ENCODE results near the gene ASIC4. TPM values are rescaled to one million over a fixed set of nuclear protein-coding genes. Genes with fewer than 3 reads are reported as not detected.
A peak's percentile ranks its signal among the peaks of the same experiment; 100 is the strongest.

ASIC4 gene
- total and polyA plus RNA-seq, 2 of the 13 experiments (the other 11 are each of a cell fraction or from before 2014, with no cell fraction given), result 0.03 TPM; not detected in 1

GRCh38 chr2:219570924-219571310 lies 56.6 kb downstream of the ASIC4 start:
- Histone ChIP-seq H3K27me3 (ENCODE audit: control insufficient read depth in 1 of 2, insufficient read depth in 2 of 2, low read length in 2 of 2) (no peaks in the 10 kb centered on the region), H3K79me2 (ENCODE audit: insufficient read depth, low read length) (peaks cover 21% of the 10 kb centered on the region), H3K27ac (ENCODE audit: extremely low read length, insufficient read depth, low read length) (peak overlapping the region; percentile 94), H3K4me2 (ENCODE audit: low read depth, low read length) (peak overlapping the region; percentile 88), H3K9ac (ENCODE audit: insufficient read depth, low read depth, low read length) (peak overlapping the region; percentile 88), H4K20me1 (ENCODE audit: insufficient read depth, low read length) (no peaks in the 10 kb centered on the region), H3K4me1 (ENCODE audit: insufficient read depth, low read length) (peaks cover 64% of the 10 kb centered on the region), H2AFZ (ENCODE audit: low read length) (no peak overlapping the region), H3K9me3 (ENCODE audit: low read length) (no peaks in the 10 kb centered on the region), H3K4me3 (replicated peaks in 1 of 3; ENCODE audit: insufficient read depth in 1 of 3, low read depth in 2 of 3, low read length in 3 of 3) (peak overlapping the region; percentile 90 to 95 (median 94)), H3K36me3 (replicated peaks in 1 of 2; ENCODE audit: control insufficient read depth in 1 of 2, insufficient read depth in 2 of 2, low read length in 2 of 2) (peaks cover 2 to 25% of the 10 kb centered on the region in 2 experiments)
- in situ Hi-C loops (cut with HindIII; ENCODE audit: extremely low pct_ligation_motif_present, low pct_unique_long_range_greater_than_20kb), result no loop called here
- BruUV-seq (replicated peaks), result no TSS peak
- DNase-seq (ENCODE audit: low spot score), result no peak
- intact Hi-C loops (cut with micrococcal nuclease; ENCODE audit: unreplicated experiment), result no loop called here
- ChIA-PET POLR2A (interaction anchor here (0.8 to 3.2 kb wide), 19 partner anchors 8 to 363 kb away, joined by 3 to 150 read pairs (median 4); partner anchors contain the start of genes CHPF, DNPEP, GMPPA and STK11IP), CTCF (ENCODE audit: low intra/inter-chr PET ratio, low total read pairs) (interaction anchor here (2.9 kb wide), 1 partner anchor 72 kb away, joined by 13 read pairs; no protein-coding TSS in a partner anchor)
- no peak for FAIRE-seq
- WGBS (ENCODE audit: low lambda C conversion rate), result 0% methylated on average over 20 of the region's 55 CpGs
- ATAC-seq, result peak; percentile 6
- TF ChIP-seq PHB2 (IDR thresholded peaks at IDR 0.05; ENCODE audit: partially characterized antibody), result no peak
- no peak for TF ChIP-seq LBX2 (CRISPR knock-in tag; IDR thresholded peaks at IDR 0.05; ENCODE audit: borderline replicate concordance)
- peak; percentile 9 for TF ChIP-seq YY1 (IDR thresholded peaks at IDR 0.05; ENCODE audit: insufficient read depth, insufficient replicate concordance, low read depth, low read length)
- no peak; the same call in 1 of the 2 replicates for TF ChIP-seq ZNF574 (CRISPR knock-in tag; IDR thresholded peaks at IDR 0.05)
- no peak for TF ChIP-seq ZNF570 (CRISPR knock-in tag; IDR thresholded peaks at IDR 0.05; ENCODE audit: borderline replicate concordance)
- no peak for TF ChIP-seq ZBTB42 (CRISPR knock-in tag; IDR thresholded peaks at IDR 0.05)
- TF ChIP-seq NBN (conservative IDR thresholded peaks at IDR 0.05), result no peak
- no peak for TF ChIP-seq ONECUT2 (CRISPR knock-in tag; IDR thresholded peaks at IDR 0.05)
- 0 out of 2 replicates have a peak, but pooled peaks have one; percentile 1 for TF ChIP-seq STAG1 (CRISPR knock-in tag; IDR thresholded peaks at IDR 0.05)
- no peak for TF ChIP-seq ZNF350 (CRISPR knock-in tag; IDR thresholded peaks at IDR 0.05; ENCODE audit: borderline replicate concordance, low read depth)
- no peak for TF ChIP-seq MXI1 (IDR thresholded peaks at IDR 0.05; ENCODE audit: borderline replicate concordance, low read depth, low read length)
- no peak for TF ChIP-seq NFYB (CRISPR knock-in tag; IDR thresholded peaks at IDR 0.05)
- TF ChIP-seq BRD4 (CRISPR knock-in tag; IDR thresholded peaks at IDR 0.05), result no peak; the same call in 1 of the 2 replicates
- TF ChIP-seq IKZF4 (CRISPR knock-in tag; IDR thresholded peaks at IDR 0.05; ENCODE audit: borderline replicate concordance, low read depth, not compliant biosample characterization), result no peak
- TF ChIP-seq EZH2 (conservative IDR thresholded peaks at IDR 0.05; ENCODE audit: low read depth, low read length), result no peak
- no peak for TF ChIP-seq MLXIP (CRISPR knock-in tag; IDR thresholded peaks at IDR 0.05; ENCODE audit: borderline replicate concordance)
- TF ChIP-seq DBP (CRISPR knock-in tag; IDR thresholded peaks at IDR 0.05; ENCODE audit: not compliant biosample characterization), result no peak
- 0 out of 2 replicates have a peak, but pooled peaks have one; percentile 40 for TF ChIP-seq ZNF138 (CRISPR knock-in tag; IDR thresholded peaks at IDR 0.05; ENCODE audit: low read depth)

Data from HepG2 (cell line).